GM21619 (cell line): ENCODE data around the gene ADAT1.

Experiments used
- ATAC-seq: cut with Tn5 transposase; IDR thresholded peaks from one replicate; pipeline ENCODE4 v1.9.1; 2021; ENCODE audit not compliant: unreplicated experiment

Gene ADAT1

DNA sequence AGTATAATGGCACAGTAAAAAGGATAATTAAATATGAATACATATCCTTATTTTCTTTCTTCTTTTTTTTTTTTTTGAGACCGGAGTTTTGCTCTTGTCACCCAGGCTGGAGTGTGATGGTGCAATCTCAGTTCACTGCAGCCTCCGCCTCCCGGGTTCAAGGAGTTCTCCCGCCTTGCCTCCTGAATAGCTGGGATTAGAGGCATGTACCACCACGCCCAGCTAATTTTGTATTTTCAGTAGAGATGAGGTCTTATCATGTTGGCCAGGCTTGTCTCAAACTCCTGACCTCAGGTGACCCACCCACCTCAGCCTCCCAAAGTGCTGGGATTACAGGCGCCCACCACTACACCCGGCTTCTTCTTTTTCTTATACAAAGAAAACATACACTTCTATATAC is 44.9 kb downstream of the ADAT1 start:
- no peak for ATAC-seq

DNA sequence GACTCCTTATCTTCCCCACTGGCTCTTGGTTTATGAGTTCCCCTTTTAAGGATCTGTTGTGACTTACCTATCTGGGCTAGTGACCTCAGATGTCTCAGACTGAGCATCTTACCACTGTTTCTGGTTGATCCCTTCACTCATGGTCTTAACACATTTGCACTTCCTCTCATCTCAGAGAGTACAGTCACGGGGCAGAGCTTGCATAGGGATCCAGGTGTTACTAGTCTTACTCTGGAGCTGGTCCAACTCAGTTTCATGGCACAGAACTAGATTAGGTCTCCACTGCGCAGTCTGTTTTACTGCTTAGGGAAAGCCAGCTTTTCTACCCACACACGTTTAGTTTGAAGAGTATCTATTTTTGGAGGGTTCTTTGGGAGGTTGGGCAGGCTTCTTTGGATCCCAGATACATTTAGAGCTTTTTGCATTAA is 46.7 kb downstream of the ADAT1 start:
- peak; percentile 43 for ATAC-seq

DNA sequence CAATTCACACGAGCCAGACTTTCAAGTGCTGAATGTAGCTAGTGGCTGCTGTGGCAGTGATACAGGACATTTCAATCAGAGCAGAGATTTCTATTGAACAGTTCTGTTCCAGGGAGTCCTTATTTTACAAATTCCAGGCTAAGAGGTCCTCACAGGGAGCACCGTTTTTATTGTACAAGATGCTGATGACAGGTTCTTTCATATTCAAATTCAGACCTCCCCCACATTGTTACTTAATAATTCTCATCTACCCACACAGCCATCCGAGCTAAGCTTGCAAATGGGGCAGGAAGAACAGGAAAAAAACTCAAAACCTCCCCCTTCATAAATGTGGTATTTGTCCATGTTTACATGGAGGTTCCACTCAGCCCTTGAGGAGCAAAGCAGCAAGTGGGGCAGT is 47.1 kb downstream of the ADAT1 start:
- ATAC-seq, result no peak

GRCh38 chr16:75573955-75574354 is 49.1 kb downstream of the ADAT1 start:
- no peak for ATAC-seq

- no peak for ATAC-seq
Observed at GRCh38 chr16:75572864-75573542, 50.1 kb downstream of the ADAT1 start.

- ATAC-seq, result no peak
Observed at GRCh38 chr16:75570396-75571065, 52.5 kb downstream of the ADAT1 start.

DNA sequence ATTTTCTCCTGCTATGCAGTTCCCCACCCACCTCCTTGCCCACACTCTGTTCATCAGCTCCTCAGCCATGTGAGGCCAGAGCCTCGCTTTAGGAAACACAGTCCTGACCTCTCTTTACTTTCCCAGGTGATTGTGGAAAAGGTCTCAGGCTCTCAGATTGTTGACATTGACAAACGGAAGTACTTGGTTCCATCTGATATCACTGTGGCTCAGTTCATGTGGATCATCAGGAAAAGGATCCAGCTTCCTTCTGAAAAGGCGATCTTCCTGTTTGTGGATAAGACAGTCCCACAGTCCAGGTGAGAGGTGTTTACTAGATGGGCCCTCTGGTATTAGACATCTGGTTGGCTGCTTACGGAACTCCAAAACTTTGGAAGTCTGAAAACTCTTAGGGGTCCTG is 55.2 kb downstream of the ADAT1 start:
- ATAC-seq, result no peak

DNA sequence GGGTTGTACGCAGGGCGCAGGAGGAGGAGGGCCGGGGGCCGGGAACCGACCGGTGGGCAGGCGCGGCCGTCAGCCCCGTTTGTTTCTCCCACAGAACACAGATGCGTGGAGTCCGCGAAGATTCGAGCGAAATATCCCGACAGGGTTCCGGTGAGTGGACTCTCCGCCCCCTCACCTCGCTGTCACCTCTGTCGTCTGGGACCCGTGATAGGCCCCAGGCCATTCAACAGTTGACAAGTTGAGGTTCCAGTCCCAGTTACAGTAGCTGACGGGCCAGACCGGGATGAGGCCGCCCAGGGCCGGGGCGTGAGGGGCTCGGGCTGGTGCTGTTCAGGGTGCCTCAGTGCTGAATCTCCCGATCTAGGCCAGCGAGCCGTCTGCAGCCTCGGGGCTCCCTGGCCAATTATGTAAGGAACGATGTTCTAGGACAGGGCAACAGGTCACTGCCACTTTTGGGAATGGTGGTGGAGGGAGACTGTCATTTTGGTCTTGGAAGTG is 56.3 kb downstream of the ADAT1 start:
- ATAC-seq, result peak; percentile 2

- ATAC-seq, result peak; percentile 66
Observed at GRCh38 chr16:75566040-75566757, 56.9 kb downstream of the ADAT1 start, which contains the start of gene GABARAPL2. Gene GABARAPL2 (plus strand): TSS chr16:75566379. CDS start chr16:75566487, 108 bp downstream.

DNA sequence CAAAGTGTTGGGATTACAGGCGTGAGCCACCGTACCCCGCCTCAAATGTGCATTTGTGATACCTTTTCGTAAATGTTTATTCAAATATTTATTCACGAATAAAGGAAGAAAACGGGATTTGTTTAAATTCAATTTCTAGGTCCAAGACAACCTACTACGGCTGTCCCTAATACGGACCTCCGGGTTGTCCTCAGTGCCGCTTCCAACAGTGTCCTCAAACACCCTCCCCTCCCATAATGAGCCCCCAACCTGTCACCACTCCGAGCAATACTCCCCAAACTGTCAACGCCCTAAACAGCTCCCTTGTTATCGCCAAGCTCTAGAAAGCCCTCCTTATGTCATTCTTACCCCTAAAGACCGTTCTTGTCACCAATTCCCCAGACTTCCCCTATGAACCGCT is 57.4 kb downstream of the ADAT1 start:
- ATAC-seq, result peak; percentile 3

- no peak for ATAC-seq
Observed at GRCh38 chr16:75559564-75560372, 63.3 kb downstream of the ADAT1 start.

DNA sequence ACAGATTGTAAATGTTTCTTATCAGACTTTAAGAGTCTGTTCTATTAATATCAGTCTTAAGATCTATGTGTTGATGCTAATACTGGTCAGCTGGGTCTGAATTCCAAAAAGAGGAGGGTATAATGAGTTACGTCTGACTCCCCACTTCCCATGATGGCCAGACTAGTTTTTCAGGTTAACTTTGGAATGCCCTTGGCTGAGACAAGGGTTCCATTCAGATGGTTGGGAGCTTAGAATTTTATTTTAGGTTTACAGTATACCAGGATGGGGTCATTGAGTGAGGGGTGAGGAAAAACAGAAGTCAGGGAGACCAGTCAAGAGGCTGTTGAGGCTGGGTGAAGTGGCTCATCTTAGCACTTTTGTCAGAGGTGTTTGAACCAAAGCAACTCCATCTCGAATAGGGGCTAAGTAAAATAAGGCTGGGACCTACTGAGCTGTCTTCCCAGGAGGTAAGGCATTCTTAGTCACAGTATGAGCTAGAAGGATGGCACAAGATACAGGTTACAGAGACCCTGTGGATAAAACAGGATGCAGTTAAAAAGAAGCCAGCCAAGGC is 64.2 kb downstream of the ADAT1 start:
- no peak for ATAC-seq

DNA sequence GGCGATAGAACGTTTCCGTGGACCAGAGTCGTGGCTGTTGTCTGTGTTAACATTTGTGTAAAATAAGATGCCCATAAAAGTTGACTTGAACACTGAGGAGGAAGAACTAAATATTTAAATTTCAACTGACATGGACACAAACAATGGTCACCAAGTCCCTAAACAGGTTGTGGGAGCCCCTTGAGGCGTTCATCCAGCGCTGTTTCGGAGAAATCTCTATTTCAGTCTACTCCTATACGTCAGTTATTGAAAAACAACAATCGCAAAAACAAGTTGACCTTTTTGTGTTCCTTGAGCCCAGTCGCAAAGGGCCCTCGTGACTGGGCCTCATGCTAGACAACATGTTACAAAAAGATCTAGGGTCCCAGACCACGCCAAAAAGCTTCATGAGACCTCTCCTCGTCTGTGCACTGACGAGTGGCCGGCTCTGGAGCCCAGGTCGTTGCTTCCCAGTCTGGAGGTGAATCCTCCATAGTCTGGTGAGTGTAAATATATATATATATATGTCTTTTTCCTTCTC is 66.6 kb downstream of the ADAT1 start:
- no peak for ATAC-seq

- ATAC-seq, result peak; percentile 96
Observed at GRCh38 chr16:75555707-75556430, 67.2 kb downstream of the ADAT1 start, which contains the start of gene TMEM231. Gene TMEM231 (minus strand): TSS chr16:75556252. CDS start chr16:75556209, 43 bp downstream.

DNA sequence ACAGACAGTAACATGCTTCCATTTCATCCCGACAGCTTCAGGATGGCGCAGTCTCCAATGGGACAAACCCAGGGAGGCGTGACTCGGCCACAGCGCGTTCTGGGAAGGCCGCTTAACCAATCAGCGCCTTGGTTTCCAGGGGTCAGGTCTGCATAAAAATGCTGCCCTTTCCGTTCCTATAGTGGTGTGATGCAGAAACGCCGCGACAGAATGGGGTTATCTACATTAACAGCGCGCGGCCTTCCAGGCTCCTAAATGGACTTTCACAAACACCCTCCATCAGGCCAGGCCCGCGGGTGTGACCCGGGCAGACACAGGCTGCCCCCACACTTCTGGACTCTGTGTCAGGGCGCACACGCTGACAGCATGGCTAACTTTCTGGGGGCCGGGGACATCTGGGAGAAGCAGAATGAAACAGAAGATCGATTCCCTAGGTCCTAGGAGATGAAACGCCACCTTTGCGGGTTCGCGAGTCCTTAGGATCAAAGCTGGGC is 67.8 kb downstream of the ADAT1 start:
- ATAC-seq, result peak; percentile 36

DNA sequence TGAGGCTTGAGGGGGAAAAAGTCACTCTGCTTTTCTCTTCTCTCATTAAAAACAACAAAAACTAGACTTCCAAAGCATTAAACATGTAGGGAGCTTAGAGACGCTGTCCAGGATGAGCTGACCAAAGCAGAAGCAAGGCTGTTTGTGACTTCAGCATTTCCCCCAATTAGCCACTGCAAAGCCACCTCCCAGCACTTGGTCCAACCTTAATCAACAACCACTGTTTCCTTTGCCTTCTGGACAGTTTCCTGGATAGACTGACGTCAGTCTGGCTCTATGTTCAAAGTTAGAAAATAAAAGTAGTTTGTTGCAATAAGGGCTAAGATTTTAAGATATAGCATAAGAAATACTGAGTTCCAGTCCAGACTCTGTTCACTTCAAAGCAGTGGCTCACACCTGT is 70.1 kb downstream of the ADAT1 start:
- no peak for ATAC-seq

- peak; percentile 85 for ATAC-seq
Observed at GRCh38 chr16:75550211-75550662, 72.8 kb downstream of the ADAT1 start.
